Measurements from ENCODE around the gene TXNRD2.
"Not testable (repeated sequence)": the region's sequence is repeated elsewhere in the genome, so short reads cannot be mapped to it uniquely, and the experiment has no call there.

The TXNRD2 gene

GRCh38 chr22:19844377-19845053, 97.1 kb downstream of the TXNRD2 start:
- DNase-seq (ENCODE audit: low read depth in 2 of 2): no peak

- no peak for DNase-seq (ENCODE audit: low read depth in 2 of 2)
Measured at GRCh38 chr22:19843857-19844376, 97.7 kb downstream of the TXNRD2 start.

- no peak for DNase-seq (ENCODE audit: low read depth in 2 of 2)
Measured at GRCh38 chr22:19843107-19843856, 98.3 kb downstream of the TXNRD2 start.

- no peak for DNase-seq (ENCODE audit: low read depth in 2 of 2)
Measured at GRCh38 chr22:19842393-19843106, 99.1 kb downstream of the TXNRD2 start.

- no peak for DNase-seq (ENCODE audit: low read depth in 2 of 2)
Measured at GRCh38 chr22:19841641-19842392, 99.8 kb downstream of the TXNRD2 start.

GRCh38 chr22:19840955-19841640, 100.5 kb downstream of the TXNRD2 start:
- DNase-seq (ENCODE audit: low read depth in 2 of 2): no peak

- no peak for DNase-seq (ENCODE audit: low read depth in 2 of 2)
Measured at GRCh38 chr22:19840059-19840458, 101.6 kb downstream of the TXNRD2 start.

- no peak for DNase-seq (ENCODE audit: low read depth in 2 of 2)
Measured at GRCh38 chr22:19837915-19838314, 103.7 kb downstream of the TXNRD2 start.

GRCh38 chr22:19836512-19836911, 105.1 kb downstream of the TXNRD2 start:
- DNase-seq (ENCODE audit: low read depth in 2 of 2): no peak

GRCh38 chr22:19834599-19834998, 107.0 kb downstream of the TXNRD2 start:
- DNase-seq (ENCODE audit: low read depth in 2 of 2): no peak

- DNase-seq (ENCODE audit: low read depth in 2 of 2): not testable (repeated sequence)
Measured at GRCh38 chr22:19833327-19833726, 108.3 kb downstream of the TXNRD2 start.

GRCh38 chr22:19832476-19833108, 109.0 kb downstream of the TXNRD2 start:
- DNase-seq (ENCODE audit: low read depth in 2 of 2): no peak

GRCh38 chr22:19831979-19832378, 109.6 kb downstream of the TXNRD2 start:
- not testable (repeated sequence) for DNase-seq (ENCODE audit: low read depth in 2 of 2)

- no peak for DNase-seq (ENCODE audit: low read depth in 2 of 2)
Measured at GRCh38 chr22:19831016-19831415, 110.6 kb downstream of the TXNRD2 start.

- DNase-seq (ENCODE audit: low read depth in 2 of 2): no peak
Measured at GRCh38 chr22:19828035-19828401, 113.6 kb downstream of the TXNRD2 start.

- DNase-seq (ENCODE audit: low read depth in 2 of 2): no peak
Measured at GRCh38 chr22:19827341-19828034, 114.1 kb downstream of the TXNRD2 start.

GRCh38 chr22:19826619-19826950, 115.0 kb downstream of the TXNRD2 start:
- DNase-seq (ENCODE audit: low read depth in 2 of 2): no peak

- no peak for DNase-seq (ENCODE audit: low read depth in 2 of 2)
Measured at GRCh38 chr22:19825904-19826618, 115.6 kb downstream of the TXNRD2 start.
